Activated naive CD4-positive, alpha-beta T cell treated with anti-CD3 and anti-CD28 coated beads, Interleukin-2, amount 50 U/mL, for 24 hours (primary cell): ENCODE results near the gene USF1.

Source experiments
- H3K27ac Mint-ChIP-seq: one replicate; pipeline ENCODE4 v1.8.0; 2021; ENCODE audit warnings: mild to moderate bottlenecking, mixed read lengths
- H3K27me3 Mint-ChIP-seq: one replicate; pipeline ENCODE4 v1.8.0; 2021; ENCODE audit warnings: mixed read lengths
- H3K36me3 Mint-ChIP-seq: one replicate; pipeline ENCODE4 v1.8.0; 2021; ENCODE audit warnings: mixed read lengths
- H3K4me1 Mint-ChIP-seq: one replicate; pipeline ENCODE4 v1.8.0; 2021; ENCODE audit warnings: mixed read lengths
- H3K4me3 Mint-ChIP-seq: one replicate; pipeline ENCODE4 v1.8.0; 2021; ENCODE audit warnings: mild to moderate bottlenecking, mixed read lengths
- H3K9me3 Mint-ChIP-seq: one replicate; pipeline ENCODE4 v1.8.0; 2021; ENCODE audit warnings: mixed read lengths

Gene USF1

GRCh38 chr1:161082996-161083747, 37.4 kb upstream of the USF1 start:
- H3K9me3 Mint-ChIP-seq, result no peaks in the 10 kb centered on the region
- no peaks in the 10 kb centered on the region for H3K27me3 Mint-ChIP-seq

GRCh38 chr1:161082483-161082882, 36.7 kb upstream of the USF1 start:
- H3K27ac Mint-ChIP-seq, result no peak overlapping the region
- H3K9me3 Mint-ChIP-seq, result no peaks in the 10 kb centered on the region
- H3K27me3 Mint-ChIP-seq, result no peaks in the 10 kb centered on the region
- no peaks in the 10 kb centered on the region for H3K36me3 Mint-ChIP-seq
- no peaks in the 10 kb centered on the region for H3K4me1 Mint-ChIP-seq
- H3K4me3 Mint-ChIP-seq, result no peak overlapping the region

More at GRCh38 chr1:161082996-161083747, 37.4 kb upstream of the USF1 start:
- Mint-ChIP-seq H3K4me1 (no peaks in the 10 kb centered on the region), H3K4me3 (no peak overlapping the region), H3K27ac (no peak overlapping the region), H3K36me3 (no peaks in the 10 kb centered on the region)

DNA sequence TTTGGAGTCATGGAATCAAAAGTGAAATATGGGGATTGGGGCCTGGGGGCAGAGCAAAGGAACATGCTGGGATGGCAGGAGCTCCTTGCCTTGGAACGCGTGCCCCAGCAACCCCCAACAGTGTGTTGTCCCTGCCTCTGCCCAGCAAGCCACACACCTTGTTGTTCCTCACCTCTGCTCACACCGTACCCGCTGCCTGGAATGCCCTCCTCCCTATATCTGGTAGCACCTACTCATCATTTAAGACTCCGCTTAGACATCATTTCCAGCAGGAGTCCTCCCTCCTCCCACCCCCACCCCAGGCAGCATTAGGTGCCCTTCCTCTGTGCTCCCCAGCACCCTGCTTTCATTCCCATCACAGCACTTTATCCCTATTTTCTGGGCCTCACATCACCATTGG, 35.7 kb upstream of the USF1 start:
- no peak overlapping the region for H3K27ac Mint-ChIP-seq
- no peaks in the 10 kb centered on the region for H3K27me3 Mint-ChIP-seq
- H3K36me3 Mint-ChIP-seq, result no peaks in the 10 kb centered on the region
- H3K4me3 Mint-ChIP-seq, result no peak overlapping the region
- H3K9me3 Mint-ChIP-seq, result no peaks in the 10 kb centered on the region
- H3K4me1 Mint-ChIP-seq, result no peaks in the 10 kb centered on the region

DNA sequence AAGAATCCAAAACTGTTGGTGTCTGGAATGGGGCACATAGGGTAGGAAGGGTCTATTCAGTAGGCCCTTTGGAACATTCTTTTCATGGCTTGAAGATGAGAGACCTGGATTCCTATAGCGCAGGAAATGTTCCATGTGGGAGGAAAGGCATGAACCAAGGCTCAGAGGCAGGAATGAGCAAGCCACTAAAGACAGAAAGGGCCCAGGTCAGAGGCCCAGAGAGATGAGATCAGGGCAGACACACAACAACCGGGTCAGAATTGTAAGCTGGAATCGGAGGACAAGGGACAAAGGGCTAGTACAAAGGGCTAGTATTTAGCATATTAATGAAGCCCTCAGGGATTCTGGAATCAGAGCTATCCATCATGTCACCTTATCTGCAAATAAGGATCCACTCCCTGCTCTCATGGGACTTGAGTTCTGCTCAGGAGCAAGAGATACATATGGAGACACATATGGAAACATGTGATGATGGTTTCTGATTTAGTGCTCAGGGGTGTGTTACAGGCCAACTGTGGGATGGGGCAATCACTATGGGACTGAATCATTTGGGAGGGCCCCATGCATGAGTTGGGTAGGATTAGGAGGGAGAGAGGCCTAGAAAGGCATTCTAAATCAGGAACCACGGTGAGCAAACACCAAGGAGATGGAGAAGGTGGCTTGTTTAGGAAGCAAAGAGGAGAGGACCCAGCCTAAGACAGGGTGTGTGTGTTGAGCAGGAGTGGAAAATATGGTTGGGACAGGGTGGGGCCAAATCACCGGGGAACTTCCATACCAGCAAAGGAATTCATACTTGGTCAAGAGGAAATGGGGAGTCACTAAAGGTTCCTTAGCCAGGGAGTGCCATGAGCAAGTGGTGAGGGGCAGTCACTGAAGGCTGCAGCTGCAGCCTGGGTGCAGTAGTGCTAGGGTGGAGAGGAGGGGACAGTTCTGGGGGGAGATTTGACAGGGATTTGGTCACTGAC, 34.9 kb upstream of the USF1 start:
- Mint-ChIP-seq H3K36me3 (no peaks in the 10 kb centered on the region), H3K4me3 (no peak overlapping the region), H3K9me3 (no peaks in the 10 kb centered on the region), H3K27ac (peak overlapping the region; percentile 66), H3K27me3 (no peaks in the 10 kb centered on the region), H3K4me1 (no peaks in the 10 kb centered on the region)

- Mint-ChIP-seq H3K27ac (no peak overlapping the region), H3K9me3 (no peaks in the 10 kb centered on the region), H3K36me3 (no peaks in the 10 kb centered on the region), H3K4me1 (no peaks in the 10 kb centered on the region), H3K27me3 (no peaks in the 10 kb centered on the region), H3K4me3 (no peak overlapping the region)
Observed at GRCh38 chr1:161079436-161080110, 33.8 kb upstream of the USF1 start.

DNA sequence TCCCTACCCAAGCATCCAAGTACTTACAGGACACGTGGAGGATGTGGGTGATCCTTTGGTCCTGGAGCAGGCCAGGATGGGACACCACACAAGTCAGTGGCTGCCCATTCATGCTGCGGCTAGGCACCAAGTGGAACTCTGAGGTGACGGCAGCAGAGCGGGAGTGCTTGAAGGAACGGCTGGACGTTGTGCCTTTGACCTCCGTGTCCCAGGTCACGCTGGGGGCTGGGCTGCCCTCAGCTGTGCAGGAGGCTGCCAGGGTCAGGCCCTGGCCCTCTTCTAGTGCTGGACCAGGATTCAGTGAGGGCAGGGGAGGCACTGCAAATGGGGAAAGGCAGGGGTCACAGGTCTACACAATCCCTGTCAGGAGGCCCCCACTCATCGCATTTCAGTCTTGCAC, 31.6 kb upstream of the USF1 start:
- Mint-ChIP-seq H3K27ac (no peak overlapping the region), H3K27me3 (no peaks in the 10 kb centered on the region), H3K36me3 (no peaks in the 10 kb centered on the region), H3K9me3 (no peaks in the 10 kb centered on the region), H3K4me1 (no peaks in the 10 kb centered on the region), H3K4me3 (no peak overlapping the region)

- H3K9me3 Mint-ChIP-seq, result no peaks in the 10 kb centered on the region
- H3K4me3 Mint-ChIP-seq, result no peak overlapping the region
- no peaks in the 10 kb centered on the region for H3K36me3 Mint-ChIP-seq
- peaks cover 9% of the 10 kb centered on the region for H3K4me1 Mint-ChIP-seq
- H3K27ac Mint-ChIP-seq, result no peak overlapping the region
- H3K27me3 Mint-ChIP-seq, result no peaks in the 10 kb centered on the region
Observed at GRCh38 chr1:161076410-161076809, 30.6 kb upstream of the USF1 start.

DNA sequence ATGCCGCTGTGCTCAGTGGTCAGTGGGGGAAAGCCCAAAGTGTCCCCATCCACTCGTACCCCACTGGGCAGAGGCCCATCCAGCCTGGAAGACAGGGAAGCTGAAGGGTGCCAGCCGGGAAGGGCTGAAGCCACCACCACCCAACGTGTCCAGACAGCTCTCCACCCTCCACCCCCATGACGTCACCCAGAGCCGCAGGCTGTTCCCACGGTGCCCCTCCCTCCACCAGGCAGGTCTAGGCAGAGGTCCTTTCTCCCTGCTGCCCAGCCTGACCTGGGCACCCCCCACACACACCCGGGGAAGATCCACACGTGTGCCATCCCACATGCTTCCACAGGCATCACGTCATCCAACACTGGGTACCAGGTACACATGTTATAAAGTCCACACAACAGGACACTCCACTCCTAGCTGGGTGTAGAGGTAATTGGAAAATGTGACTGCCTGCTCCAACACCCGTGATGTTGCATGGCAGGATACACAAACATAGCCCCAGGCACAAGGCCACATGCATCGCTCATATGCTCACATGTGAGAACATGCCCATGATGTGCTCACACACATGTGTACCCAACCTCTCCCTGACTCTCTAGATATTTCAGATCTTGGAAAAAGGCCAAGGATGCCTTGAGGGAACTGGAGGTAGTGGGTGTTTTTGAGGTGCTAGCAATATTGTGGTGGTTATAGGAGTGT, 29.0 kb upstream of the USF1 start:
- H3K9me3 Mint-ChIP-seq, result no peaks in the 10 kb centered on the region
- H3K27me3 Mint-ChIP-seq, result no peaks in the 10 kb centered on the region
- H3K4me3 Mint-ChIP-seq, result no peak overlapping the region
- no peak overlapping the region for H3K27ac Mint-ChIP-seq
- no peaks in the 10 kb centered on the region for H3K36me3 Mint-ChIP-seq
- peaks cover 25% of the 10 kb centered on the region for H3K4me1 Mint-ChIP-seq

DNA sequence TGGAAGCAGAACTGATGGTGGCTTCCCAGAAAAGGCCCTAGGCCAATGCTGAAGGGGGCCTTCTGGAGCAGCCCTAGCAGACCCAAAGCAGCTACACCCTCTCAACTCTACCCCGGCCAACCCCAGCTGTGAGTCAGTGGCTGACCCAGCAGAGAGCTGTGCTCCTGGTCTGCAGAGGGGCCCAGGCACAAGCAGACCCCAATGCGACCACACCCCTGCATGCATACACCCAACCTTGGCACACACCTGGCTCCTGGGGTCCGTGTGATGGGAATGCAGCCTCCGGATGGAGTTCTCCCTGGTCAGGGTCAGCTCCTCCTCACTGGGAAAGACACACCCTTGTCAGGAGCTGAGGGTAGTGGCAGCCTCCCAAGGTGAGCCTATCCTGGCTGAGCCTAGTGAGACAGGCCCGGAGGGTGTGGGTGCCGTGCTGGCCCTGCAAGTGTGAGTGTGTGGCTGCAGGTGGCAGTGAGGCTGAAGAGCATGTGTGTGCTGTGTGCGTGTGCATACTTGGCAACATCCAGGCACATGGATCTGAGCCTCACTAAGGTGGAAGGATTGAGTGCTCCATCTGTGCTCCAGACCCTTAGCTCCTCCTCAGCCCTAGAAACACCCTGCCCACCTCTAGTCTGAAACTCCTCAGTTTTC, 27.8 kb upstream of the USF1 start:
- no peak overlapping the region for H3K4me3 Mint-ChIP-seq
- peaks cover 33% of the 10 kb centered on the region for H3K4me1 Mint-ChIP-seq
- no peak overlapping the region for H3K27ac Mint-ChIP-seq
- H3K36me3 Mint-ChIP-seq, result no peaks in the 10 kb centered on the region
- H3K27me3 Mint-ChIP-seq, result no peaks in the 10 kb centered on the region
- no peaks in the 10 kb centered on the region for H3K9me3 Mint-ChIP-seq

- Mint-ChIP-seq H3K4me3 (no peak overlapping the region), H3K27me3 (no peaks in the 10 kb centered on the region), H3K36me3 (no peaks in the 10 kb centered on the region), H3K9me3 (no peaks in the 10 kb centered on the region), H3K4me1 (peaks cover 39% of the 10 kb centered on the region), H3K27ac (peak overlapping the region; percentile 27)
Observed at GRCh38 chr1:161072751-161073449, 27.1 kb upstream of the USF1 start.

DNA sequence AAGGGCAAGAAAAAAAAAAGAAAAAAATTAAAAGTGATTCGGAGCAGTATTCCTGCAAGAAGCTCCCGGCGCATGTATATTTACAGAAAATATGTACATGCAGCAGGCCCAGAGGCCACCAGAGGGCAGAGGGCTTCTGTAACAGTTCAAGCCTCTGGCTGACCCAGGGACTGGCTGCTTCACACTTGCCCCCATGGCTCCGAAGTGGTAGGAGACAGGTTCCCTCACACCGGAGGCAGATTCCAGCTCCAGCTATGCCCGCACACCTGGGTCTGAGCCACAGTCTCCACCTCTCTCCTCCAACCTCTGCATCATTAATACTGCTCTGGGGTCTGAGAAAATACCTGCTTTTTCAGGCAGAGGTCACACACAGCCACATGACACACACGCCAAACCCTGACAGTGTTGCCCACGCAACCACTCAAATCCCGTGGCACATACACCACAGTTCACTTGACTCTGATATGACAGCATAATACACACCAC, 26.2 kb upstream of the USF1 start:
- H3K4me1 Mint-ChIP-seq, result peaks cover 49% of the 10 kb centered on the region
- peak overlapping the region; percentile 19 for H3K27ac Mint-ChIP-seq
- H3K27me3 Mint-ChIP-seq, result no peaks in the 10 kb centered on the region
- H3K4me3 Mint-ChIP-seq, result no peak overlapping the region
- no peaks in the 10 kb centered on the region for H3K9me3 Mint-ChIP-seq
- no peaks in the 10 kb centered on the region for H3K36me3 Mint-ChIP-seq

- peaks cover 3% of the 10 kb centered on the region for H3K36me3 Mint-ChIP-seq
- H3K27ac Mint-ChIP-seq, result peak overlapping the region; percentile 97
- no peaks in the 10 kb centered on the region for H3K9me3 Mint-ChIP-seq
- peaks cover 58% of the 10 kb centered on the region for H3K4me1 Mint-ChIP-seq
- H3K27me3 Mint-ChIP-seq, result no peaks in the 10 kb centered on the region
- H3K4me3 Mint-ChIP-seq, result peak overlapping the region; percentile 75
Observed at GRCh38 chr1:161070761-161071160, 25.0 kb upstream of the USF1 start.

DNA sequence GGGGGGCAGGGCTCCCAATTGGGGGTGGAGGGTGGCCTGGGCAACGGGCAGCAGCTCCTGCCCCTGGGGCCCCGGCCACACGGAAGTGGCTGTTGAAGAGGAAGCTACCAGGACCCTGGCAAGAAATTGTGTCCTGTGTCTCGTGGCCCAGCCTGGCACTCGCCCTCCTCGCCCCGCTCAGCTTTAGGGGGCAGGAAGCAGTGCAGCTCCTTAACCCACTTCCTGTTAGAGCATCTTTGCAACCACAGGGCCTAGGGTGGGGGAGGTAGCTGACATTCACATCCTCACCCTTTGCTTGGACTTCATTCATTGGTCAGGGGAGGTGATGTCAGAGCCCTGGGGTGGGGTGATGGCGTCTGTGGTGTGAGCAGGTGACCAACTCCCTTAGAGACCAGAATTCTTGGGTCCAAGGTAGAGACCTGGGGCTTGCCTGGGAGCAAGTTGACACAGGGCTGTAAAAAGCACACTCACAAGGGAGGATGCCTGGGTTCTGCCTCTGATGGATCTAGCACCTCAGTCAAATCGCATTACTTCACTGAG, 24.0 kb upstream of the USF1 start, which contains the start of gene ARHGAP30:
Gene ARHGAP30, minus strand, starts transcription at position 161 of the 540 bp plus-strand sequence. CDS start 267 bp downstream, outside the sequence.
- peaks cover 64% of the 10 kb centered on the region for H3K4me1 Mint-ChIP-seq
- H3K4me3 Mint-ChIP-seq, result peak within 1 kb of the TSS; percentile 95
- no peaks in the 10 kb centered on the region for H3K27me3 Mint-ChIP-seq
- H3K9me3 Mint-ChIP-seq, result no peaks in the 10 kb centered on the region
- H3K36me3 Mint-ChIP-seq, result peaks cover 3% of the 10 kb centered on the region
- H3K27ac Mint-ChIP-seq, result peak within 1 kb of the TSS; percentile 97

GRCh38 chr1:161069241-161069640, 23.5 kb upstream of the USF1 start:
- Mint-ChIP-seq H3K27me3 (no peaks in the 10 kb centered on the region), H3K36me3 (peaks cover 8% of the 10 kb centered on the region), H3K4me1 (peaks cover 69% of the 10 kb centered on the region), H3K9me3 (no peaks in the 10 kb centered on the region), H3K4me3 (peak overlapping the region; percentile 95), H3K27ac (peak overlapping the region; percentile 97)
